Measurements from ENCODE around the gene L1TD1. TPM values are rescaled to one million over a fixed set of nuclear protein-coding genes. Genes with fewer than 3 reads are reported as not detected.

The L1TD1 gene
- total and polyA plus RNA-seq, 10 donors: 0.72 to 3.5 (median 1.3) TPM

DNA sequence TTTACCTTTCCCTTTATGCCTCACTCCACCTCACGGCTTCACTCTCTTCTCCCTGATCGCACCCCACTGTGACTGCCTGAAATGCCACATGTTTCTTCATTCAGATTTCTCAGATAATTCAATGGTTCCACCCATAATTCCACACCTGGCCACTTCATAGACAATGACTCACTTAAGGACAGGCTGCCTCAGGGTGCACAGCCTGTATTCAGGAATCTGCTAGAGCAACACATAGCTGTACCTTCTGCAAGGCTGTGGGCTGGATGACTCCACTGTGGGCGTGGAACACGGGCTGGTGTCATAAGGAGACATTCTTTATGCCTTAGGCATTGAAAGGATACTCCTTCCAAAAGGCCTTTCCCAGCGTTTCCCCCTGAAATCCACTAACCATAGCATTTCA, 36.1 kb downstream of the L1TD1 start:
- WGBS, 5 donors: 80 to 91% (median 87%) methylated on average over 5 of the region's 5 CpGs
- H3K4me3 ChIP-seq: no peak overlapping the region
- DNase-seq: no peak
- intact Hi-C loops (cut with DNase I; ENCODE audit: low total_unique reads): no loop called here
- TF ChIP-seq, protein P1, sequence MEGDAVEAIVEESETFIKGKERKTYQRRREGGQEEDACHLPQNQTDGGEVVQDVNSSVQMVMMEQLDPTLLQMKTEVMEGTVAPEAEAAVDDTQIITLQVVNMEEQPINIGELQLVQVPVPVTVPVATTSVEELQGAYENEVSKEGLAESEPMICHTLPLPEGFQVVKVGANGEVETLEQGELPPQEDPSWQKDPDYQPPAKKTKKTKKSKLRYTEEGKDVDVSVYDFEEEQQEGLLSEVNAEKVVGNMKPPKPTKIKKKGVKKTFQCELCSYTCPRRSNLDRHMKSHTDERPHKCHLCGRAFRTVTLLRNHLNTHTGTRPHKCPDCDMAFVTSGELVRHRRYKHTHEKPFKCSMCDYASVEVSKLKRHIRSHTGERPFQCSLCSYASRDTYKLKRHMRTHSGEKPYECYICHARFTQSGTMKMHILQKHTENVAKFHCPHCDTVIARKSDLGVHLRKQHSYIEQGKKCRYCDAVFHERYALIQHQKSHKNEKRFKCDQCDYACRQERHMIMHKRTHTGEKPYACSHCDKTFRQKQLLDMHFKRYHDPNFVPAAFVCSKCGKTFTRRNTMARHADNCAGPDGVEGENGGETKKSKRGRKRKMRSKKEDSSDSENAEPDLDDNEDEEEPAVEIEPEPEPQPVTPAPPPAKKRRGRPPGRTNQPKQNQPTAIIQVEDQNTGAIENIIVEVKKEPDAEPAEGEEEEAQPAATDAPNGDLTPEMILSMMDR (IDR thresholded peaks at IDR 0.05 in 8 of 11, conservative IDR thresholded peaks at IDR 0.05 in 3 of 11): no peak
- TF ChIP-seq POLR2AphosphoS5 (IDR thresholded peaks at IDR 0.05): no peak
- no peak for TF ChIP-seq POLR2A (IDR thresholded peaks at IDR 0.05)
- no peaks in the 10 kb centered on the region for H3K27me3 ChIP-seq (replicated peaks in 1 of 7)
- no peaks in the 10 kb centered on the region for H3K9me3 ChIP-seq
- no peaks in the 10 kb centered on the region for H3K4me1 ChIP-seq
- H3K36me3 ChIP-seq: no peaks in the 10 kb centered on the region
- H3K27ac ChIP-seq: no peak overlapping the region

DNA sequence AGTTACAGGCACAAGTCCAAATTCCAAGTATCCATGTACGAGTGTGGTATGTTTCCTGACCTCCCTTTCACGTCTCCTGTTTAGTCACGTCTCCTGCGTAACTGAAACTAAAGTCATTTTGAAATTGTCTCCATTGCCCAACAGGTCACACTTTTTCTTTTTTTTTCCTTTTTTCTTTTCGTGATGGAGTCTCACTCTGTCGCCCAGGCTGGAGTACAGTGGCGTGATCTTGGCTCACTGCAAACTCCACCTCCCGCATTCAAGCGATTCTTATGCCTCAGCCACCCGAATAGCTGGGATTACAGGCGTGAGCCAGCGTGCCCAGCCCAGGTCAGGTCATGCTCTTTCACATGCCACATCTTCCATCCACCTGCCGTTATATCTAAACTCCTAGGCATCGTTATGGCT, 38.2 kb downstream of the L1TD1 start:
- DNase-seq: no peak
- Histone ChIP-seq H3K27ac (no peak overlapping the region), H3K4me3 (no peak overlapping the region), H3K9me3 (no peaks in the 10 kb centered on the region), H3K27me3 (replicated peaks in 1 of 7) (no peaks in the 10 kb centered on the region), H3K4me1 (no peaks in the 10 kb centered on the region), H3K36me3 (no peaks in the 10 kb centered on the region)
- 62 to 79% (median 71%) methylated on average over 14 of the region's 14 CpGs for WGBS, 5 donors
- TF ChIP-seq, protein P1 (IDR thresholded peaks at IDR 0.05 in 8 of 11, conservative IDR thresholded peaks at IDR 0.05 in 3 of 11): no peak
- TF ChIP-seq POLR2A (IDR thresholded peaks at IDR 0.05) (no peak), POLR2AphosphoS5 (IDR thresholded peaks at IDR 0.05) (no peak)
- intact Hi-C loops (cut with DNase I; ENCODE audit: low total_unique reads): no loop called here

- H3K9me3 ChIP-seq: no peaks in the 10 kb centered on the region
- 81 to 90% (median 87%) methylated on average over 7 of the region's 7 CpGs for WGBS, 5 donors
- no peak overlapping the region for H3K27ac ChIP-seq
- H3K4me3 ChIP-seq: no peak overlapping the region
- no peak for DNase-seq
- no peaks in the 10 kb centered on the region for H3K27me3 ChIP-seq (replicated peaks in 1 of 7)
- no peaks in the 10 kb centered on the region for H3K4me1 ChIP-seq
- TF ChIP-seq POLR2AphosphoS5 (IDR thresholded peaks at IDR 0.05) (no peak), POLR2A (IDR thresholded peaks at IDR 0.05) (no peak)
- TF ChIP-seq, protein P1 (IDR thresholded peaks at IDR 0.05 in 8 of 11, conservative IDR thresholded peaks at IDR 0.05 in 3 of 11): no peak
- intact Hi-C loops (cut with DNase I; ENCODE audit: low total_unique reads): no loop called here
- no peaks in the 10 kb centered on the region for H3K36me3 ChIP-seq
Observed at GRCh38 chr1:62233926-62234450, 39.3 kb downstream of the L1TD1 start.

GRCh38 chr1:62234688-62235087, 40.0 kb downstream of the L1TD1 start:
- no peaks in the 10 kb centered on the region for H3K36me3 ChIP-seq
- H3K27me3 ChIP-seq (replicated peaks in 1 of 7): no peaks in the 10 kb centered on the region
- no peak overlapping the region for H3K27ac ChIP-seq
- no peak for DNase-seq
- WGBS, 5 donors: 77 to 89% (median 84%) methylated on average over 6 of the region's 6 CpGs
- H3K4me1 ChIP-seq: no peaks in the 10 kb centered on the region
- no peaks in the 10 kb centered on the region for H3K9me3 ChIP-seq
- TF ChIP-seq POLR2A (IDR thresholded peaks at IDR 0.05): no peak
- TF ChIP-seq, protein P1 (IDR thresholded peaks at IDR 0.05 in 8 of 11, conservative IDR thresholded peaks at IDR 0.05 in 3 of 11): no peak
- no peak for TF ChIP-seq POLR2AphosphoS5 (IDR thresholded peaks at IDR 0.05)
- H3K4me3 ChIP-seq: no peak overlapping the region
- intact Hi-C loops (cut with DNase I; ENCODE audit: low total_unique reads): no loop called here

All from spleen (tissue), 11 donors.